Tibial artery (tissue), 4 donors: ENCODE measurements around the gene INTS1.

Experiments
- DNase-seq, 2 donors: peaks; one replicate each; pipeline ENCODE4 v3.0.0-alpha.2; 2019
- H3K27ac ChIP-seq, 2 donors: fragments of 200-600 bp; sonication (generic) in 1 of 2; 1 replicate in 1 of 2; 2 replicates in 1 of 2; pipeline ENCODE4 v1.5.1; 2018 to 2019; ENCODE audit warnings: mild to moderate bottlenecking in 1 of 2
- H3K27me3 ChIP-seq, 2 donors: fragments of 200-600 bp; sonication (generic) in 1 of 2; one replicate each; pipeline versions ENCODE4 v1.5.1 to v1.6.0; 2016 to 2019
- H3K36me3 ChIP-seq, 3 donors: fragments of 200-600 bp; sonication (generic) in 2 of 3; one replicate each; pipeline ENCODE4 v1.5.1; 2016 to 2019; ENCODE audit warnings: mild to moderate bottlenecking in 2 of 3
- H3K4me1 ChIP-seq, 4 donors: fragments of 200-600 bp; sonication (generic) in 2 of 4; 1 replicate in 3 of 4; 2 replicates in 1 of 4; pipeline ENCODE4 v1.5.1; 2016 to 2019
- H3K4me3 ChIP-seq, 2 donors: fragments of 200-600 bp; sonication (generic) in 1 of 2; 1 replicate in 1 of 2; 2 replicates in 1 of 2; pipeline ENCODE4 v1.5.1; 2018 to 2019; ENCODE audit warnings: mild to moderate bottlenecking in 2 of 2
- H3K9me3 ChIP-seq, 3 donors: fragments of 200-600 bp; sonication (generic) in 1 of 3; one replicate each; pipeline ENCODE4 v1.5.1; 2016 to 2019
- intact Hi-C: fragments of 100-400 bp; cut with DNase I; formaldehyde crosslinking; loops from one replicate; pipeline ENCODE4 v1.15.0; 2023; ENCODE audit warnings: low total_unique reads
- TF ChIP-seq, protein P1 (sequence below), 2 experiments: fragments of 200-600 bp in 1 of 2; fragments of 450-650 bp in 1 of 2; IDR thresholded peaks; one replicate each; pipeline ENCODE4 v1.5.1; 2017 to 2019; ENCODE audit warnings: antibody characterized with exemption in 2 of 2, mild to moderate bottlenecking in 1 of 2, moderate library complexity in 1 of 2

The INTS1 gene

GRCh38 chr7:1461646-1462375, 42.4 kb downstream of the INTS1 start:
- Histone ChIP-seq H3K4me1 (peaks cover 0 to 74% (median 66%) of the 10 kb centered on the region in 4 donors), H3K27ac (peak overlapping the region; percentile 87 to 92)
- intact Hi-C loops = no loop called here

GRCh38 chr7:1460821-1461645, 43.2 kb downstream of the INTS1 start:
- TF ChIP-seq, protein P1, sequence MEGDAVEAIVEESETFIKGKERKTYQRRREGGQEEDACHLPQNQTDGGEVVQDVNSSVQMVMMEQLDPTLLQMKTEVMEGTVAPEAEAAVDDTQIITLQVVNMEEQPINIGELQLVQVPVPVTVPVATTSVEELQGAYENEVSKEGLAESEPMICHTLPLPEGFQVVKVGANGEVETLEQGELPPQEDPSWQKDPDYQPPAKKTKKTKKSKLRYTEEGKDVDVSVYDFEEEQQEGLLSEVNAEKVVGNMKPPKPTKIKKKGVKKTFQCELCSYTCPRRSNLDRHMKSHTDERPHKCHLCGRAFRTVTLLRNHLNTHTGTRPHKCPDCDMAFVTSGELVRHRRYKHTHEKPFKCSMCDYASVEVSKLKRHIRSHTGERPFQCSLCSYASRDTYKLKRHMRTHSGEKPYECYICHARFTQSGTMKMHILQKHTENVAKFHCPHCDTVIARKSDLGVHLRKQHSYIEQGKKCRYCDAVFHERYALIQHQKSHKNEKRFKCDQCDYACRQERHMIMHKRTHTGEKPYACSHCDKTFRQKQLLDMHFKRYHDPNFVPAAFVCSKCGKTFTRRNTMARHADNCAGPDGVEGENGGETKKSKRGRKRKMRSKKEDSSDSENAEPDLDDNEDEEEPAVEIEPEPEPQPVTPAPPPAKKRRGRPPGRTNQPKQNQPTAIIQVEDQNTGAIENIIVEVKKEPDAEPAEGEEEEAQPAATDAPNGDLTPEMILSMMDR (IDR thresholded peaks at IDR 0.05) = no peak
- Histone ChIP-seq H3K36me3 (no peaks in the 10 kb centered on the region), H3K4me3 (peak overlapping the region; percentile 86 to 88), H3K9me3 (no peaks in the 10 kb centered on the region), H3K27ac (peak overlapping the region; percentile 87 to 92), H3K4me1 (peaks cover 0 to 75% (median 60%) of the 10 kb centered on the region in 4 donors), H3K27me3 (no peaks in the 10 kb centered on the region)
- intact Hi-C loops = no loop called here
- DNase-seq = peak; percentile 63 to 91

More at GRCh38 chr7:1461646-1462375, 42.4 kb downstream of the INTS1 start:
- no peak for DNase-seq
- Histone ChIP-seq H3K27me3 (no peaks in the 10 kb centered on the region), H3K9me3 (no peaks in the 10 kb centered on the region), H3K4me3 (no peak overlapping the region), H3K36me3 (no peaks in the 10 kb centered on the region)
- TF ChIP-seq, protein P1 (IDR thresholded peaks at IDR 0.05) = no peak

GRCh38 chr7:1459920-1460820, 44.0 kb downstream of the INTS1 start:
- H3K4me3 ChIP-seq = peak overlapping the region; percentile 86 to 88
- peak overlapping the region; percentile 87 to 92 for H3K27ac ChIP-seq
- intact Hi-C loops = loop anchor here (5.0 kb wide), 1 partner anchor 782 kb away; the partner anchor contains the start of genes MRM2 and NUDT1
- TF ChIP-seq, protein P1 (IDR thresholded peaks at IDR 0.05) = no peak
- no peaks in the 10 kb centered on the region for H3K9me3 ChIP-seq
- DNase-seq = peak; percentile 46 to 77
- no peaks in the 10 kb centered on the region for H3K27me3 ChIP-seq
- H3K36me3 ChIP-seq = no peaks in the 10 kb centered on the region
- H3K4me1 ChIP-seq = peaks cover 0 to 81% (median 63%) of the 10 kb centered on the region in 4 donors

GRCh38 chr7:1459512-1459892, 44.7 kb downstream of the INTS1 start:
- no peaks in the 10 kb centered on the region for H3K9me3 ChIP-seq
- peak; percentile 99 to 100 for DNase-seq
- H3K27me3 ChIP-seq = no peaks in the 10 kb centered on the region
- intact Hi-C loops = loop anchor here (5.0 kb wide), 1 partner anchor 783 kb away; the partner anchor contains the start of genes MRM2 and NUDT1
- H3K4me3 ChIP-seq = peak overlapping the region; percentile 86 to 88
- H3K4me1 ChIP-seq = peaks cover 0 to 88% (median 66%) of the 10 kb centered on the region in 4 donors
- TF ChIP-seq, protein P1 (IDR thresholded peaks at IDR 0.05) = no peak
- no peaks in the 10 kb centered on the region for H3K36me3 ChIP-seq
- peak overlapping the region; percentile 87 to 92 for H3K27ac ChIP-seq
